Measurements from ENCODE around the gene CTSD. TPM values are rescaled to one million over a fixed set of nuclear protein-coding genes. Genes with fewer than 3 reads are reported as not detected.

Gene CTSD
- polyA plus RNA-seq, 1 of the 3 experiments (the other 2 are of a cell fraction), result 187 TPM

- 81% methylated on average over 6 of the region's 14 CpGs for WGBS (ENCODE audit: low lambda C conversion rate)
- H3K4me2 ChIP-seq, result no peak overlapping the region
- no peak overlapping the region for H2AFZ ChIP-seq (ENCODE audit: low read depth)
- H3K79me2 ChIP-seq (ENCODE audit: insufficient read depth), result no peaks in the 10 kb centered on the region
- H3K4me3 ChIP-seq (ENCODE audit: low read depth in 2 of 2, low read length in 1 of 2), result no peak overlapping the region
- no peaks in the 10 kb centered on the region for H3K27me3 ChIP-seq (ENCODE audit: insufficient read depth)
- H3K9ac ChIP-seq, result no peak overlapping the region
- H3K36me3 ChIP-seq (replicated peaks in 1 of 2; ENCODE audit: control insufficient read depth in 1 of 2, insufficient read depth in 2 of 2, low read length in 1 of 2), result peaks cover 0 to 14% of the 10 kb centered on the region in 2 experiments
- peaks cover 0 to 66% of the 10 kb centered on the region in 2 experiments; a peak in 1 of 4 replicates for H3K4me1 ChIP-seq (ENCODE audit: control insufficient read depth in 1 of 2, insufficient read depth in 2 of 2, low read depth in 1 of 2, low read length in 1 of 2)
- H3F3A ChIP-seq (replicated peaks; ENCODE audit: insufficient read depth), result no peaks in the 10 kb centered on the region
- POLR2A ChIA-PET, result no interaction called here
- peak; percentile 44 for DNase-seq
- H3K9me3 ChIP-seq, result no peaks in the 10 kb centered on the region
- no peaks in the 10 kb centered on the region for H3K9me2 ChIP-seq
- 0 out of 2 replicates have a peak, but pooled peaks cover 3% of the 10 kb centered on the region for H4K20me1 ChIP-seq (ENCODE audit: insufficient read depth)
- TF ChIP-seq FOXM1 (IDR thresholded peaks at IDR 0.05; ENCODE audit: low read depth) (no peak), MAX (IDR thresholded peaks at IDR 0.05; ENCODE audit: low read depth) (no peak), RXRA (IDR thresholded peaks at IDR 0.05; ENCODE audit: borderline replicate concordance, low read depth) (no peak), USF1 (IDR thresholded peaks at IDR 0.05; ENCODE audit: borderline replicate concordance, low read depth) (no peak), FOXJ3 (CRISPR knock-in tag; IDR thresholded peaks at IDR 0.05) (no peak; the same call in 1 of the 2 replicates), EZH2phosphoT487 (IDR thresholded peaks at IDR 0.05; ENCODE audit: borderline replicate concordance, low read depth) (no peak), TAF1 (IDR thresholded peaks at IDR 0.05; ENCODE audit: borderline replicate concordance, low read depth, low read length) (no peak), GABPA (IDR thresholded peaks at IDR 0.05; ENCODE audit: low read depth) (no peak), RFX5 (IDR thresholded peaks at IDR 0.05; ENCODE audit: low read length) (no peak), TCF12 (IDR thresholded peaks at IDR 0.05) (no peak), NRF1 (IDR thresholded peaks at IDR 0.05; ENCODE audit: low read depth, low read length) (no peak), ELF1 (IDR thresholded peaks at IDR 0.05) (no peak), FOSL2 (IDR thresholded peaks at IDR 0.05; ENCODE audit: borderline replicate concordance, low read depth) (no peak), RAD21 (IDR thresholded peaks at IDR 0.05; ENCODE audit: low read length) (no peak)
- TF ChIP-seq, protein P1, sequence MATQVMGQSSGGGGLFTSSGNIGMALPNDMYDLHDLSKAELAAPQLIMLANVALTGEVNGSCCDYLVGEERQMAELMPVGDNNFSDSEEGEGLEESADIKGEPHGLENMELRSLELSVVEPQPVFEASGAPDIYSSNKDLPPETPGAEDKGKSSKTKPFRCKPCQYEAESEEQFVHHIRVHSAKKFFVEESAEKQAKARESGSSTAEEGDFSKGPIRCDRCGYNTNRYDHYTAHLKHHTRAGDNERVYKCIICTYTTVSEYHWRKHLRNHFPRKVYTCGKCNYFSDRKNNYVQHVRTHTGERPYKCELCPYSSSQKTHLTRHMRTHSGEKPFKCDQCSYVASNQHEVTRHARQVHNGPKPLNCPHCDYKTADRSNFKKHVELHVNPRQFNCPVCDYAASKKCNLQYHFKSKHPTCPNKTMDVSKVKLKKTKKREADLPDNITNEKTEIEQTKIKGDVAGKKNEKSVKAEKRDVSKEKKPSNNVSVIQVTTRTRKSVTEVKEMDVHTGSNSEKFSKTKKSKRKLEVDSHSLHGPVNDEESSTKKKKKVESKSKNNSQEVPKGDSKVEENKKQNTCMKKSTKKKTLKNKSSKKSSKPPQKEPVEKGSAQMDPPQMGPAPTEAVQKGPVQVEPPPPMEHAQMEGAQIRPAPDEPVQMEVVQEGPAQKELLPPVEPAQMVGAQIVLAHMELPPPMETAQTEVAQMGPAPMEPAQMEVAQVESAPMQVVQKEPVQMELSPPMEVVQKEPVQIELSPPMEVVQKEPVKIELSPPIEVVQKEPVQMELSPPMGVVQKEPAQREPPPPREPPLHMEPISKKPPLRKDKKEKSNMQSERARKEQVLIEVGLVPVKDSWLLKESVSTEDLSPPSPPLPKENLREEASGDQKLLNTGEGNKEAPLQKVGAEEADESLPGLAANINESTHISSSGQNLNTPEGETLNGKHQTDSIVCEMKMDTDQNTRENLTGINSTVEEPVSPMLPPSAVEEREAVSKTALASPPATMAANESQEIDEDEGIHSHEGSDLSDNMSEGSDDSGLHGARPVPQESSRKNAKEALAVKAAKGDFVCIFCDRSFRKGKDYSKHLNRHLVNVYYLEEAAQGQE (IDR thresholded peaks at IDR 0.05; ENCODE audit: low read depth, low read length), result no peak
- TF ChIP-seq, protein P2, sequence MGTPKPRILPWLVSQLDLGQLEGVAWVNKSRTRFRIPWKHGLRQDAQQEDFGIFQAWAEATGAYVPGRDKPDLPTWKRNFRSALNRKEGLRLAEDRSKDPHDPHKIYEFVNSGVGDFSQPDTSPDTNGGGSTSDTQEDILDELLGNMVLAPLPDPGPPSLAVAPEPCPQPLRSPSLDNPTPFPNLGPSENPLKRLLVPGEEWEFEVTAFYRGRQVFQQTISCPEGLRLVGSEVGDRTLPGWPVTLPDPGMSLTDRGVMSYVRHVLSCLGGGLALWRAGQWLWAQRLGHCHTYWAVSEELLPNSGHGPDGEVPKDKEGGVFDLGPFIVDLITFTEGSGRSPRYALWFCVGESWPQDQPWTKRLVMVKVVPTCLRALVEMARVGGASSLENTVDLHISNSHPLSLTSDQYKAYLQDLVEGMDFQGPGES (IDR thresholded peaks at IDR 0.05; ENCODE audit: low read depth, low read length), result no peak
- CTCF ChIA-PET, result interaction anchor here (0.9 to 5.4 kb wide), 7 partner anchors 58 to 250 kb away, joined by 3 to 39 read pairs (median 3); no protein-coding TSS in a partner anchor
- peak overlapping the region in 1 of 2 experiments; percentile 88; a peak in 2 of 4 replicates for H3K27ac ChIP-seq (ENCODE audit: low read depth in 2 of 2, low read length in 1 of 2)
These were observed 12.7 kb downstream of the CTSD start for GRCh38 chr11:1750840-1751530.
